GM19467 (cell line): ENCODE measurements around the gene PCDH15.

ENCODE experiments used
- ATAC-seq: cut with Tn5 transposase; IDR thresholded peaks from one replicate; pipeline ENCODE4 v1.9.1; 2021; ENCODE audit warnings: mild to moderate bottlenecking, moderate library complexity; ENCODE audit not compliant: unreplicated experiment

PCDH15 gene

GRCh38 chr10:54708591-54708990 lies 92.4 kb downstream of the PCDH15 start:
- no peak for ATAC-seq

GRCh38 chr10:54708021-54708420 lies 93.0 kb downstream of the PCDH15 start:
- no peak for ATAC-seq

- ATAC-seq: no peak
Observed at GRCh38 chr10:54702583-54703485, 98.2 kb downstream of the PCDH15 start.

- ATAC-seq: no peak
Observed at GRCh38 chr10:54691331-54691730, 109.7 kb downstream of the PCDH15 start.

GRCh38 chr10:54682554-54682953 lies 118.5 kb downstream of the PCDH15 start:
- no peak for ATAC-seq

- ATAC-seq: no peak
Observed at GRCh38 chr10:54681136-54681535, 119.9 kb downstream of the PCDH15 start.

- ATAC-seq: no peak
Observed at GRCh38 chr10:54667136-54667535, 133.9 kb downstream of the PCDH15 start.

GRCh38 chr10:54666192-54666591 lies 134.8 kb downstream of the PCDH15 start:
- ATAC-seq: no peak

GRCh38 chr10:54665095-54665494 lies 135.9 kb downstream of the PCDH15 start:
- ATAC-seq: no peak

GRCh38 chr10:54660397-54660796 lies 140.6 kb downstream of the PCDH15 start:
- no peak for ATAC-seq

- ATAC-seq: no peak
Observed at GRCh38 chr10:54656643-54657042, 144.4 kb downstream of the PCDH15 start.

- no peak for ATAC-seq
Observed at GRCh38 chr10:54653518-54653917, 147.5 kb downstream of the PCDH15 start.

GRCh38 chr10:54650547-54650946 lies 150.5 kb downstream of the PCDH15 start:
- no peak for ATAC-seq

- no peak for ATAC-seq
Observed at GRCh38 chr10:54622017-54622416, 179.0 kb downstream of the PCDH15 start.

- ATAC-seq: no peak
Observed at GRCh38 chr10:54620352-54620751, 180.7 kb downstream of the PCDH15 start.

GRCh38 chr10:54614072-54614471 lies 187.0 kb downstream of the PCDH15 start:
- no peak for ATAC-seq

- no peak for ATAC-seq
Observed at GRCh38 chr10:54613162-54613561, 187.9 kb downstream of the PCDH15 start.

GRCh38 chr10:54609423-54609822 lies 191.6 kb downstream of the PCDH15 start:
- ATAC-seq: no peak

GRCh38 chr10:54607983-54608382 lies 193.0 kb downstream of the PCDH15 start:
- ATAC-seq: no peak

GRCh38 chr10:54594289-54594688 lies 206.7 kb downstream of the PCDH15 start:
- ATAC-seq: no peak

GRCh38 chr10:54587971-54588370 lies 213.1 kb downstream of the PCDH15 start:
- ATAC-seq: no peak

GRCh38 chr10:54585572-54585971 lies 215.5 kb downstream of the PCDH15 start:
- no peak for ATAC-seq

GRCh38 chr10:54577682-54578081 lies 223.3 kb downstream of the PCDH15 start:
- no peak for ATAC-seq
